Cortex of kidney (tissue), 1 donor: ENCODE results near the gene KRT86.

Source experiments
- DNase-seq: peaks from one replicate; lab custom pipeline; 2025; lab: John Stamatoyannopoulos, UW

The KRT86 gene

GRCh38 chr12:52316701-52317100 lies 42.3 kb downstream of the KRT86 start:
- DNase-seq: no peak

DNA sequence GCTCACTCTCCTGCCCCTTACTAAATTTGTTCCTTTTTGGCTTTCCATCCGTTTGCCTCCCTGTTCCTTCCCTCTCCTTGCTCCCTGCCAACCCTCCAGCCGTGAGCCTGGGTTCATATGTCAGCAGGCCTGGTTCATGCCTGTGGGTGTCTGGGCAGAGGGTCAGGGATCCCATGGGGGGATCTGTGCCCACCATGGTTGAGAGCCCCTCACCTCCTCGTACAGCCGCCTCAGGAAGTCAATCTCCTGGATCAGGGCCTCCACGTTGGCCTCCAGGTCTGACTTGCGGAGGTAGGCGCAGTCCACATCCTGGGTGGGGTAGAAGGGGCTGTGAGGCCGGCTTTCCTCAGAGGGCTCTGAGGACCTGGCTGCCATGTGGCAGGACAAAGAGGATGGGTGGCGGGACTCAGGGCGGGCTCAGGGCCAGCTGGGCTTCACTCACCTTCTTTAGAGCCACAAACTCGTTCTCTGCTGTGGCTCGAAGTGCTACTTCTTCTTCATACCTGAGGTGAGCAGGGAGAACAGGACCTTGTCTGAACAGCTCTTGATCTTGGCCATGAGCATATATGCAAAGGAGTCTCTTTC lies 43.1 kb downstream of the KRT86 start:
- no peak for DNase-seq

GRCh38 chr12:52318241-52318990 lies 44.0 kb downstream of the KRT86 start:
- no peak for DNase-seq

DNA sequence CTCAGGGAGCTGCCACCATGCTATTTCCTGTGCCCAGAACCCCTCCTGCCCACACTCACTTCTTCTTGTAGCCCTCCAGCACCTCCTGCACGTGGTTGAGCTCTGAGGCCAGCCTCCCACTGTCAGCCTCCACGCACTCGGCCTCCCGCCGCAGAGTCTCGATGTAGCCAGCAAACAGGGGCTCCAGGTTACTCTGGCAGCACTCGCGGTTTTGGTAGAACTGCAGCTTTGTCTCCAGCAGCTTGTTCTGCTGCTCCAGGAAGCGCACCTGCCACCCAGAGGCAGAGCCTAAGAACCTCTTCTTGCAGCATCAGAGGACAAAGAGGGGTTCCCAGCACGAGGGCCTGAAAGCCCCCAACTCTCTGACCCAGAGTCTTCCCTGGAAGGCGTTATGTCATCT lies 44.7 kb downstream of the KRT86 start:
- no peak for DNase-seq

GRCh38 chr12:52320784-52321400 lies 46.4 kb downstream of the KRT86 start, which contains the start of gene KRT83:
Gene KRT83, minus strand, starts transcription at chr12:52321398. Its CDS starts 63 bp downstream, at chr12:52321335.
- no peak for DNase-seq

DNA sequence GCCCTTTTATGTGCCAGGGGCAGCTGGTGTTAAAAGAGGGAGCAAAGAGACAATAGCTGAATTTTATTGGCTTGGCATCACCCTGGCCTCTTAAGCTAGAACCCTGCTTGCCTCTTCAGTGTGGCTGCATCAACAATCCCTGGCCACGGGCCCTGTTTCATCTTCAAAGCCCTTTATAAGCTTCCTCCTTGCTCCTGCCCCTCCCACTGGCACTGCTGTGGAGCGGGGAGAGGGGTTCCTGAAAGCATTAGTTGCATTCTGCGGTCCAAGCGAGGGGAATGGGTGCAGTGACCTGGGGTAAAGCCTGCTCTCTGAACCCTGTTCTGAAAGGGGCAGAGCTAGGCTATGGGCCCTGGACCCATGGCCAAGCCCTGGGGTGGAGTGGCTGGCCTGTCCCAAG lies 47.0 kb downstream of the KRT86 start:
- DNase-seq: no peak

- no peak for DNase-seq
Measured at GRCh38 chr12:52322069-52322468, 47.6 kb downstream of the KRT86 start.

DNA sequence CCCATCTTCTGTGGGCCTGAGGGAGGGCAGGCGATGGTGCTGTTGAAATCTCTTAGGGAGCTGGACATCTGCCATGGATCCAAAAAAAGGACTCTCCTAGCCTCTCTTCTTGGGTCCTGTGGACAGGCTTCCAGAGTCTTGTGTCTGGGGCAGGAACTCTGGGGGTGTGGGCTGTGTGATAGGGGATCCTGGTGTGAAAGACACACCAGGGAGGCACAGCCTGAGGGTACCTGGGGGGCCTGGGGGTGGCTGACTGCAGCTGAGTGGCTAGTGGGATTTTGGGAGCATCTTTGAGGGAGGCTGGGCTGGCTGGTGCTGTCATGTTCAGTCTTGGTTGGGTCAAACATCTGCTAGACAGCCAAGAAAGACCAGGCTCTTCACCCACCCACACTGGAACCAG lies 48.6 kb downstream of the KRT86 start:
- no peak for DNase-seq

GRCh38 chr12:52323416-52324152 lies 49.1 kb downstream of the KRT86 start:
- DNase-seq: no peak

DNA sequence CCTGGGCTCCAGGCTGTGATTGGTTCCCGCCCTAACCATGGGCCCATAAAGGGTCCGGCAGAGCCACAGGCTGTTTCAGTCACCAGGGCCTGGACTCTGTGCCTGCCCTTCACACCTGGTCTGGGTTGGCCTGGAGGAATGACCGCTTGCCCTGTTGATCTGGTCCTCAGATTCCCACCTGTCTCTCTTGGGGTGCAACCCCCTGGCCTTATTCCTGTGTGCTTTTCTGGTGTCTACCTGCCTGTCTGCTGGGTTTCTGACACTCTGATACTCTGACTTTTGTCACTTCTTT lies 49.7 kb downstream of the KRT86 start:
- DNase-seq: no peak

- DNase-seq: no peak
Measured at GRCh38 chr12:52327052-52327829, 52.8 kb downstream of the KRT86 start.

- no peak for DNase-seq
Measured at GRCh38 chr12:52327830-52328500, 53.5 kb downstream of the KRT86 start.

DNA sequence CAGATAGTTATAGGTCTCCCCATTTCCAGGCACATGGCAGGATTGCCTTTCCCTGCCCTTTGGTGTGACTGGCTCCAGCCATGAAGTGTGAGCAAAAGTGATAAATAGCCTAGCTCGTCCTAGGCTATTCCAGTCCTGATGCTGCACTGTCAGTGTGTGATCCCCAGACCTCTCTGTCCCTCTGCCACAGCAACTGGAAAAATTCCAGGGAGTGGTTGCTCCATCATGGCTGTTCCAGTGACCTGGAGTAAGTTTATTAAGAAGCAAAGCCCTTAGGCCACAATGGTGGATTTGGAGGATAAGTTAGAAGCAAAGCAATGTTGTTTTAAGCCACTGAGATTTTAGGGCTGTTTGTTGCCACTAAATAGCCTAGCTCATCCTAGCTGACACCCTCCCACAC lies 56.6 kb downstream of the KRT86 start:
- no peak for DNase-seq

- no peak for DNase-seq
Measured at GRCh38 chr12:52331833-52332232, 57.4 kb downstream of the KRT86 start.

DNA sequence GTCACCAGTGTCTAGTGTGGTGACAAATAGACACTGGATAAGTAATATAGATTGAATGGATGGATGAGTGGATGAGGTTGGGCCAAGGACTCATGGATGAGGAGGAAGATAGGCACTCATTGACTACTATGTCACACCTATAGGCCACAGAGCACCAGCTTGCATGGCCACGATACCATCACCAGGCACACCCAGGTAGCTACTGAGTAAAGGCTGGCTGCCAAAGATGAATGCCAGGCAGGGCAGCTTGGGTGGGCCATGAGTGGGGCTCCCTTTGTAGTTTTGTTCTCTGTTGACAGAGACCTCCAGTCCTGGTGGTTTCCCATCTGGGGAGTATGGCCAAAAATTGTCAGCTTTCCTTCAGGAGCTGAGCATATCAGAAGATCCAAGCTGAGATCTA lies 57.9 kb downstream of the KRT86 start:
- DNase-seq: no peak

- no peak for DNase-seq
Measured at GRCh38 chr12:52333321-52333720, 58.9 kb downstream of the KRT86 start.

DNA sequence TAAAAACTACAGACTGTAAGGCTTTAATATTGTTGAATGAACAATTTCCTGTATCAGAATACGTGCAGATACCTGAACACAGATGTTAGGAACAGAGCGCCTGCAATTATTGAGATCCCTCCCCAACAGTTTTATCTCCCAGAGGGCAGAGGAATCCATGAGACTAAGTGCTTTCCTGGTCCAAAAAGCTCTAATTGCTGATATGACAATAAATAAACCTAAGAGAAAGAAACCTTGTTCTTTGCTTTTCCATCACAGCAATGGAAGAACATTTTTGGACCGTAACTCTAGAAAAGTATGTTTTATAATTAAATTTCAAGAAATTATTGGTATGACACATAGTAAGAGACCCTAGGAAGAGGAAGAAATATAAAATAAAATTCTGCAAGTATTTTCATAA lies 59.7 kb downstream of the KRT86 start:
- DNase-seq: no peak

- DNase-seq: no peak
Measured at GRCh38 chr12:52335598-52336262, 61.3 kb downstream of the KRT86 start.

- no peak for DNase-seq
Measured at GRCh38 chr12:52336641-52337040, 62.2 kb downstream of the KRT86 start.

DNA sequence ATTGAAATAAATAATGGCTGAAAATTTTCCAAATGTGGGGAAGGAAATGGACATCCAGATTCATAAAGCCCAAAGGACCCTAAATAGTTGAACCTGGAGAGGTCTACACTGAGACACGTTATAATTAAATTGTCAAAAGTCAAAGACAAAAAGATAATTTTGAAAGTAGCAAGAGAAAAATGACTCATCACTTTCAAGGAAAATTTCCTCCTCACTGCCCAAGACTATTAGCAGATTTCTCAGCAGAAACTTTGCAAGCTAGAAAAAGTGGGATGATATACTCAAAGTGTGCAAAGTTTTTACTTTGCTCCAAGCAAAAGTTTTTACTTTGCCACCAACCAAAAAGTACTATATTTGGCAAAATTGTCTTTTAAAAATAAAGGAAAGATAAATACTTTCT lies 62.6 kb downstream of the KRT86 start:
- no peak for DNase-seq
